Measurements from ENCODE around the gene MTMR12. TPM values are rescaled to one million over a fixed set of nuclear protein-coding genes. Genes with fewer than 3 reads are reported as not detected.

Gene MTMR12
- total and polyA plus RNA-seq, 12 donors = 5.4 to 27.2 (median 19.2) TPM

DNA sequence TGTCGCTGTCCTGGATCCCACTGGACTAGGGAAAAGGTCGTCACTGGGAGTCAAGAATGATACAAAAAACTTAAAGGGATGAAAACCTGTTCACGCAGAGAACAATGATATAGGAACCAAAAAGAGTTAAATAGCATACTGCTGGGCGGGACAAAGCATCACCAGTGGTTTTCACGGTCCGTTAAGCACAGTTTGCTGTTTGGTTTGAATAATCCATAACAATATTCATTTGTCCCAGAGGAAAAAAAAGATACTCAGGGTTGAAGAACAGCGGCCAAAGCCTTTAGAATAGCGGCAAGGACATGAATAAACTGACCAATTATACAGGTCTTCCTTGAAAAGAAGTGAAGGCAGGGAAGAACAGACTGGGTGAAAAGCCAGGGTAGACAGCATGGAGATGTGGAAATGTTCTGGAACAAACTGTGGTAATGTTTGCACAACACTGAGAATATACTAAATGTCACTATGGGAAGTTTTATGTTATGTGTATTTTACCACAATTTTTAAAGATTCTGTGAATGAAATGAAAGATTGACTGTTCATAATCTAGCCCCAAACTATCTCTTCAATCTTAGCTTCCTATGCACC, 60.8 kb downstream of the MTMR12 start:
- Histone ChIP-seq H3K27me3 (no peaks in the 10 kb centered on the region), H3K4me1 (peaks cover 3 to 18% (median 8%) of the 10 kb centered on the region in 9 donors), H3K27ac (no peak overlapping the region), H3K4me3 (no peak overlapping the region), H3K36me3 (peaks cover 0 to 98% (median 29%) of the 10 kb centered on the region in 9 donors), H3K9me3 (no peaks in the 10 kb centered on the region)
- no peak for DNase-seq
- 87% methylated on average over 8 of the region's 8 CpGs for WGBS, 2 donors
- TF ChIP-seq, protein P1, sequence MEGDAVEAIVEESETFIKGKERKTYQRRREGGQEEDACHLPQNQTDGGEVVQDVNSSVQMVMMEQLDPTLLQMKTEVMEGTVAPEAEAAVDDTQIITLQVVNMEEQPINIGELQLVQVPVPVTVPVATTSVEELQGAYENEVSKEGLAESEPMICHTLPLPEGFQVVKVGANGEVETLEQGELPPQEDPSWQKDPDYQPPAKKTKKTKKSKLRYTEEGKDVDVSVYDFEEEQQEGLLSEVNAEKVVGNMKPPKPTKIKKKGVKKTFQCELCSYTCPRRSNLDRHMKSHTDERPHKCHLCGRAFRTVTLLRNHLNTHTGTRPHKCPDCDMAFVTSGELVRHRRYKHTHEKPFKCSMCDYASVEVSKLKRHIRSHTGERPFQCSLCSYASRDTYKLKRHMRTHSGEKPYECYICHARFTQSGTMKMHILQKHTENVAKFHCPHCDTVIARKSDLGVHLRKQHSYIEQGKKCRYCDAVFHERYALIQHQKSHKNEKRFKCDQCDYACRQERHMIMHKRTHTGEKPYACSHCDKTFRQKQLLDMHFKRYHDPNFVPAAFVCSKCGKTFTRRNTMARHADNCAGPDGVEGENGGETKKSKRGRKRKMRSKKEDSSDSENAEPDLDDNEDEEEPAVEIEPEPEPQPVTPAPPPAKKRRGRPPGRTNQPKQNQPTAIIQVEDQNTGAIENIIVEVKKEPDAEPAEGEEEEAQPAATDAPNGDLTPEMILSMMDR (IDR thresholded peaks at IDR 0.05) = no peak
- intact Hi-C loops (cut with DNase I) = loop anchor here in 1 of 10 donors (10.0 kb wide), 1 partner anchor 63 kb away; the partner anchor contains the start of gene MTMR12
- ATAC-seq = no peak

DNA sequence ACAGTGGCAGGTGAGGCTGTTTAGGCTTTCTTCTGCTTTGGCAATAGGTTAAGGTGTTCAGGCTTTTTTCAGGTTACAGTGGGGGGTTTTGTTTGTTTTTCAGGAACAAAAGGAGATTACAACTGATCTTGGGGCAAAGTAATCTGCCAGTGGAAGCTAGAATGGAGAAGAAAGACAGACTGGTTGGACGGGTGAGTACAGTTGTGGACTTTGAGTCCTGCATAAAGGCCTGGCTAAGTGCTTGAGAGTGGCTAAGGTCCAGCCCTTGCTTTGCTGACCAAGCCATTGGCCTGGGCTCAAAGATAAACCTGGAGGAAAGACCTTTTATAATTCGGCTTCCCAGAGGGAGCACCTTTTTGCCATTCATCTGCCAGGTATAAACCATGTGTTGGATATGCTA, 63.1 kb downstream of the MTMR12 start:
- ATAC-seq (no peak), DNase-seq (no peak)
- 90 to 98% methylated on average over 2 of the region's 2 CpGs for WGBS, 2 donors
- H3K4me1 ChIP-seq = peaks cover 0 to under 1% (median 0%) of the 10 kb centered on the region in 9 donors
- peaks cover 0 to 98% (median 42%) of the 10 kb centered on the region in 9 donors for H3K36me3 ChIP-seq
- no peaks in the 10 kb centered on the region for H3K27me3 ChIP-seq
- H3K9me3 ChIP-seq = peaks cover 0 to 9% (median 0%) of the 10 kb centered on the region in 11 donors
- TF ChIP-seq, protein P1 (IDR thresholded peaks at IDR 0.05) = no peak
- H3K27ac ChIP-seq = no peak overlapping the region
- H3K4me3 ChIP-seq = no peak overlapping the region
- intact Hi-C loops (cut with DNase I) = loop anchor here in 1 of 10 donors (10.0 kb wide), 1 partner anchor 65 kb away; the partner anchor contains the start of gene MTMR12

DNA sequence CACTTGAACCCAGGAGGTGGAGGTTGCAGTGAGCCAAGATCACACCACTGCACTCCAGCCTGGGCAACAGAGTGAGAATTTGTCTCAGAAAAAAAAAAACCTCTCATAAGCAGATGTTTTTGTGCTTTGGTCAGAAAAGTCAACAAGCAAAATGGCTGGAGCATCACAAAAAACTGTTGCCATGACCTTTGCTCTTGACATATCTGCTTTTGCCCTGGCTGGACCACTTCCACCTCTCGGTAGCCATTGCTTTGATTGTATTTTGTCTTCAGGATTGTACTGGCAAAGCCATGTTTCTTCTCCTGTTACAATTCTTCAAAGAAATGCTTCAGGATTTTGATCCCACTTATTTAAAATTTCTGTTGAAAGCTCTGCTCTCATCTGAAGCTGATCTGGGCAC, 67.0 kb downstream of the MTMR12 start:
- H3K9me3 ChIP-seq = peaks cover 0 to 9% (median 0%) of the 10 kb centered on the region in 11 donors
- TF ChIP-seq, protein P1 (IDR thresholded peaks at IDR 0.05) = no peak
- intact Hi-C loops (cut with DNase I) = no loop called here
- no peak overlapping the region for H3K27ac ChIP-seq
- no peak overlapping the region for H3K4me3 ChIP-seq
- DNase-seq (no peak), ATAC-seq (no peak)
- WGBS, 2 donors = 97 to 100% methylated on average over 1 of the region's 1 CpG
- no peaks in the 10 kb centered on the region for H3K4me1 ChIP-seq
- peaks cover 0 to 100% (median 56%) of the 10 kb centered on the region in 9 donors for H3K36me3 ChIP-seq
- no peaks in the 10 kb centered on the region for H3K27me3 ChIP-seq

DNA sequence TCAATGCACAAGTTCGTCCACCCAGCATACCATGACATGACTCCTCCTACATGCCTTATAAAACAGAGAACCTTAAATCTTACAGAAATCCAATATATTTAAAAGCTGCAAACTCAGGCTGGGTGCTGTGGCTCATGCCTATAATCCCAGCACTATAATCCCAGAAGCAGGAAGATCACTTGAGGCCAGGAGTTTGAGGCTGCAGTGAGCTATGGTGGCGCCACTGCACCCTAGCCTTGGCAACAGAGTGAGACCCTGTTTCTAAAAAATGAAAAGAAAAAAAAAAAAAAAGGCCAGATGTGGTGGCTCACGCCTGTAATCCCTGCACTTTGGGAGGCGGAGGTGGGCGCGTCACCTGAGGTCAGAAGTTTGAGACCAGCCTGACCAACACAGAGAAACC, 68.7 kb downstream of the MTMR12 start:
- WGBS, 2 donors = 97 to 98% methylated on average over 6 of the region's 6 CpGs
- H3K27ac ChIP-seq = no peak overlapping the region
- no peak for DNase-seq
- H3K27me3 ChIP-seq = no peaks in the 10 kb centered on the region
- H3K9me3 ChIP-seq = peaks cover 0 to 9% (median 0%) of the 10 kb centered on the region in 11 donors
- peaks cover 0 to 100% (median 65%) of the 10 kb centered on the region in 9 donors for H3K36me3 ChIP-seq
- no peaks in the 10 kb centered on the region for H3K4me1 ChIP-seq
- ATAC-seq = no peak
- TF ChIP-seq, protein P1 (IDR thresholded peaks at IDR 0.05) = no peak
- no peak overlapping the region for H3K4me3 ChIP-seq
- intact Hi-C loops (cut with DNase I) = no loop called here
